ENCODE data around the gene CHAC2. TPM values are rescaled to one million over a fixed set of nuclear protein-coding genes. Genes with fewer than 3 reads are reported as not detected.
A peak's percentile ranks its signal among the peaks of the same experiment; 100 is the strongest.

CHAC2 gene
- total and polyA plus RNA-seq, 2 of the 13 experiments (the other 11 are each of a cell fraction or from before 2014, with no cell fraction given), result 1.7 to 10.7 TPM

- 0 out of 4 replicates have a peak, but pooled peaks of 1 of the 2 experiments have one; percentile 26 for TF ChIP-seq REST (IDR thresholded peaks at IDR 0.05; ENCODE audit: borderline replicate concordance in 1 of 2, low read depth in 1 of 2, low read length in 2 of 2)
- no peak for TF ChIP-seq HCFC1 (IDR thresholded peaks at IDR 0.05; ENCODE audit: low read depth, low read length)
- TF ChIP-seq ZFP90 (CRISPR knock-in tag; IDR thresholded peaks at IDR 0.05; ENCODE audit: borderline replicate concordance), result no peak
- TF ChIP-seq JUNB (CRISPR knock-in tag; IDR thresholded peaks at IDR 0.05; ENCODE audit: borderline replicate concordance), result no peak
- TF ChIP-seq MNT (IDR thresholded peaks at IDR 0.05), result peak; percentile 45; the same call in 1 of the 2 replicates
- TF ChIP-seq MXD4 (CRISPR knock-in tag; IDR thresholded peaks at IDR 0.05), result 0 out of 2 replicates have a peak, but pooled peaks have one; percentile 54
- TF ChIP-seq ZNF414 (CRISPR knock-in tag; IDR thresholded peaks at IDR 0.05), result no peak
- TF ChIP-seq SKI (IDR thresholded peaks at IDR 0.05; ENCODE audit: partially characterized antibody), result no peak
- peak; percentile 82; the same call in 2 of the 3 replicates for TF ChIP-seq MXI1 (IDR thresholded peaks at IDR 0.05; ENCODE audit: borderline replicate concordance, low read depth, low read length)
- no peak for TF ChIP-seq KLF11 (CRISPR knock-in tag; IDR thresholded peaks at IDR 0.05)
- TF ChIP-seq ELF3 (CRISPR knock-in tag; IDR thresholded peaks at IDR 0.05), result 0 out of 2 replicates have a peak, but pooled peaks have one; percentile 18
- 0 out of 2 replicates have a peak, but pooled peaks have one; percentile 48 for TF ChIP-seq SMYD3 (CRISPR knock-in tag; IDR thresholded peaks at IDR 0.05)
- no peak for TF ChIP-seq BHLHE40 (IDR thresholded peaks at IDR 0.05; ENCODE audit: low read length)
- no peak for TF ChIP-seq MED8 (CRISPR knock-in tag; IDR thresholded peaks at IDR 0.05; ENCODE audit: insufficient replicate concordance)
- no peak for TF ChIP-seq SIN3B (IDR thresholded peaks at IDR 0.05; ENCODE audit: low read length)
- no peak for TF ChIP-seq IKZF5 (CRISPR knock-in tag; IDR thresholded peaks at IDR 0.05)
- no peak for TF ChIP-seq DR1 (CRISPR knock-in tag; IDR thresholded peaks at IDR 0.05)
- TF ChIP-seq E2F5 (CRISPR knock-in tag; conservative IDR thresholded peaks at IDR 0.05), result no peak
- no peak for TF ChIP-seq BATF2 (CRISPR knock-in tag; IDR thresholded peaks at IDR 0.05)
- no peak for TF ChIP-seq SMC3 (IDR thresholded peaks at IDR 0.05; ENCODE audit: low read length)
- TF ChIP-seq MAF1 (CRISPR knock-in tag; IDR thresholded peaks at IDR 0.05; ENCODE audit: borderline replicate concordance), result no peak
Observed at GRCh38 chr2:53787614-53788289, 20.1 kb downstream of the CHAC2 start (continued).
